Occipital lobe (tissue), 2 donors: ENCODE measurements around the gene TMEM232. TPM values are rescaled to one million over a fixed set of nuclear protein-coding genes. Genes with fewer than 3 reads are reported as not detected.
"Not testable (repeated sequence)": the region's sequence is repeated elsewhere in the genome, so short reads cannot be mapped to it uniquely, and the experiment has no call there.

ENCODE experiments used
- DNase-seq: peaks from one replicate; lab custom pipeline; 2025; lab: John Stamatoyannopoulos, UW
- total RNA-seq: library from RNA; depleted of rRNA; stranded (reverse); fragments of >200 nt; gene quantifications from one replicate; pipeline ENCODE4 v1.2.3, GENCODE V29; 2014

The TMEM232 gene
- 19.3 TPM for total RNA-seq

DNA sequence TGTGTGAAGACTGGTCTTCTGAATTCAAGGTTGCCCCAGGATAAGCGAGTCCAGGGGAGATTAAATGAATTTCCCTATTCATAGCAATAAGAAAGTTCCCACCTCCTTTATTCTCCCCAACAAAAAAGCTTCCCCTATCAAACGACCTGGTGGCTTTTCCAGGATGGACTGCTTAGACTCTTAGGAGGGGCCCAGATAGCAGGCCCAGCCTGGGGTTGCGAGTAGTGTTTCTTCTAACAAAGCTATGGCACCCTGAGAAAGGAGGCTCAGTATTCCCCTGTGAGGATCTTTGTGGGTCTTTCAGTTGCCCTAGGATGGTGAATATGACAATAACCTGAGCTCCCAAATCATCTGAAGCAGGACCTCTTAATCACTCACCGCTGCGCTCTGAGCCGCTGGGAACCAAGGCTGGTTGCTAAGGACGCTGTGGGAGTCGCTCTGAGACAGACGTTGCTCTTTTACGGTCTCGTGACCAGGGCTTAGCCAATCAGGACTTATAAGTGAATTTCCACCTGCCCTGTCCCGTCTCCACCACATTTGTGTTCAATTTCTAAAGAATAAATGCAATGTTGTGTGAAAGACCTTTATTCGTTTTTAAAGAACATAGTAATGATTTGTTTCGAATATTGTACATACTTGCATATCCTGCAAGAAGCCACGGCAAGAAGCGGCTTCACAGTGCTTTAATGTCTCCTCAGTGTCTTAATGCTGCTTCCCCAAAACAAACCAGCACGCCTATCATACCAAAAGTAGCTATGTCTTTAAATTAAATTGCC is at the start of gene TMEM232:
TSS of gene TMEM232 (minus strand) at position 423 of the 776 bp plus-strand sequence. CDS start 59,319 bp downstream, outside the sequence.
- DNase-seq: peak; percentile 44

DNA sequence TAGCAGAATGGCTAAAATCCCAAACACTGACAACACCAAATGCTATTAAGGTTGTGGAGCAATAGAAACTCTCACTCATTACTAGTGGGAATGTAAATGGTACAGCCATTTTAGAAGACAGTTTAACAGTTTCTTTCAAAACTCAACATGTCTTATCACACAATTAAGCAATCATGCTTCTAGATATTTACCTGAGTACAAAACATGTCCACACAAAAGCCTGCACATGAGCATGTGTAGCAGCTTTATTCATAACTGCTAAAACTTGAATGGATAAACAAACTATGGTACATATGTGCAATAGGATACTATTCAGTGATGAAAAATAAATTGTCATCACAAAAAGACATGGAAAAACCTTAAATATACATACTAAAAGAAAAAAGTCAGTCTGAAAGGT is 43.8 kb upstream of the TMEM232 start:
- no peak for DNase-seq

DNA sequence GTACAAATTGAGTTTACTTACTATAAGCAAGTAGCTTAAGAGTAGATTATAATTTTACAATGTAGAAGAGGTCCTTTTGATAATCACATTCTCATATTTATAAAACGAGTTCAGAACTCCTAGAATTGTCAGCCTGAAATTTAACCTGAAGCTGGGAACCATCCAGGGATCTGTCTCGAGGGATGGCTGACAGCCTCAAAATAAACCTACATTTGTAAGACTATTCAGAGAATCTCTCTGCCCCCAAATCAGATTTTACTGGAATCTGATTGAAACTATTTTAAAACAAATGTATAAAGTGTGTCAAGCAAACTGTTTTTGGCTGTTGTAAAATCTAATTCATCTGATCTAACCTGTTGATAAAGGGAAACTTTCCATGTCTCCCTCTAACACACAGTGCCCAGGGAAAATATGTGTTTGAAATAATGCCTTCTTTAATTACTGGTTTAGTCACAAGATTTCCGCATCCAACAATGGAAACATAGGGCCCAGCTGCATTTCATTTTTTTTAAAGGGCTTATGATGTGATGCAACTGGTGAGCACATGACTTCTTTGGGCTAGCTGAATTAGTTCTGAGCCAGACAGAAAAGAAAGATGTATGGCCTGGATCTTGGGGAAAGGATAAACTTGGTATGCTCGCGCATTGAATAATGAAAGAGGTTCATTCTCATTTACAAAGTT is 42.7 kb upstream of the TMEM232 start:
- no peak for DNase-seq

DNA sequence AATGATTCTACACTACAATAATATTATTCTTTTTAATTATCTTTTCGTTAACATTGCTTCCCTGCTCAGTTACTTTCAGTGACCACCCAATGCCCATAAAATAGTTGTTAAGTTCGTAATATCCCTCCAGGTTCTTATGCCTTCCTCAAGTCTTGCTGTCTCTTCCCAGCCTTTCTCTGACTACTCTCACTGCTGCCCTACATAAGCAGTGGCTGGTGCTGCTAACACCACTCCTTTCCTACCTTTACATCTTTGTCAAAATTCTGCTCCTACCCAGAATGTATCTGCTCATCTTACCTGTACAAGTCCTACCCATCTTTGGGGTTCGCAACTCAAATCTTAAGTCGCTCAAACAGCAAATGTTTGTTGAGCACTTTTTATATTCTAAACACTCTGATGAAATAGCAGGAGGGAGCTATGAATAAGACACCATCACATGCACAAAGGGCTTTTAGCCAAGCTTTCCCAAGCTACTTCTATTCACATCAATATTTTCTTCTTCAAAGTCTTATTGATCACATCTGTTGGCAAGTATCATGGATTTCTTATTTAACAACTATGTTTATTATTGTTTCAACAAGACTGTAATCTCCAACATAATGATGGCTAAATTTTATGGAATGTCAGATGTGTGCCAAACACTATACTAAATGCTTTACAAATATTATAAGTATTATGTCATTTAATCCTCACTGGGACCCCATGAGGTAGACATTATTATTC is 41.8 kb upstream of the TMEM232 start:
- DNase-seq: no peak

DNA sequence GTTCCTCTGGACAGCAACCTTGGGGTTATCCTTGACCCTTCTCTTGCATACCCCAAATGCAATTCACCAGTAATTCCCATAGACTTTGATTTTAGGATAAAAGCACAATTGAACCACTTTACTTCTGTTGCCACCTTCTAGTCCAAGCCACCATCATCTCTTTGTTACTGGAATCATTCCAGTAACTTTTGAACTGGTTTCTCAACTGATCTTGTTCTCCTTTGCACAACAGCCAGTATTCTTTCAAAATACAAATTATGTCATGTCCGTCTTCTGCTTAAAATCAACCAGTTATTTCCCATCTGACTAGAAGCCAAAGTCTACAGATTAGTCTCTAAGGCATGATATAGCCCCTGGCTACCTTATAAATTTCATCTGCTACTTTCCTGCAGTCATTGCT is 33.7 kb upstream of the TMEM232 start:
- DNase-seq: no peak

DNA sequence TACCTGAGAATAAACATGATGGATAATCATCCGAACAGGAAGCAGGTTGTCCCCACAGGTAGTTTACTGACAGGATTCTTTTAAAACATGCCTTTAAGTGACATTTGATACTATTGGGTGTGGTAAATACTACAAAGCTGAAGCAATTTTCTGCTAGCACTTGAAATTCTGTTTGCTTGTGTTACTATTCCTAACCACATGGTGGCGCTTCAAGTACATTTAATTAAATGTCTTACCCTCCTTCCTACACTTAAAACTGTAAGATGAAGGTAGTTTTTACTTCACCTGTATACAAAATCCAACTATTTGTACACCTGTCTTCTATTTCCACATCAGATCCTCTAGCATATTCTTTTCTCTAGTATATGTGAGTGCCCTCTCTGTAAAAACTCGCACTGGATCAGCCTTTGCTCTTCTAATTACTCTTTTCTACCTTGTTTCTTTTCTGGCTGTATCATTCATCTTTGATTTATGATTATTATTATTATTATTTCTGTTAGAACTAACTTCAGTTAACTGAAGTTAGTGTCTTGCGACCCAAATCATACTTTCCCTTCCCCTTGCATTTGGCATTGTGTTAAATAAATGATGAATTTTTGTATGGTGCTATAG is 30.8 kb upstream of the TMEM232 start:
- no peak for DNase-seq

DNA sequence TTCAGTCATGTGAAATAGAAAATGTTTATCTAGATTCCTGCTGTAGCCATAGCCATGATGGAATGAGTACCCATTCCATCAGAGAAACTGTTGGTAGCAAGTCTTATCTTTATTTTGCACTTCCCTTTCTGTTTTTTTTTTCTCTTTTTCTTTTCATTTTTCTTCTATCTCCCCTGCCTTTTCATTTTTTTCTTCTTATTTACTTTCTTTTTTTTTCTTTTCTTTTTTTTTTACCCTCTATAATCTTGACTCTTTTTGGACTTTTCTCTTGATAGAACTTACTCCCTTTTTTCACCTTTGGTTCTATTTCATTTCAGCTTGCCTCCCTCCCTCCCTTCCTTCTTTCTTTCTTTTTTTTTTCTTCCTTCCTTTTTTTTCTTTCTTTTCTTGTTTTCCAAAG is 27.7 kb upstream of the TMEM232 start:
- DNase-seq: no peak

DNA sequence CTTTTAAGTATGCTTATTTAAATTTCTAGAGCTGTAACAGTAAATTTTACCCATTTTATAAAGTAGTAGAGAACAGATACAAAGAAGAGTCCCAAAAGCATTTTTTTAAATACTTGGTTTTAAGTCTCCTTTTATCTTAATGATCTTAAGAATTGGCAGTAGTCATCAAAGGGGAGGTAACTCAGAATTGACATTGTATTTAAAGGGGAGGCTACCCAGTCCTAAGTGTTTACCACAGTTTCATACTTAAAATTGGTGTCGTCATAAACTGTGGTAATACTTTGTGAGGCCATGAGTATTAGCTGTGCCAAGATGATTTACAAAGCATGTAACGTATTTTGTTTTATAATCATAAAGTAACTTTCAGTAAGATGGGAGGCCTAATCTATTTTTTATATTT is 27.1 kb upstream of the TMEM232 start:
- DNase-seq: no peak

DNA sequence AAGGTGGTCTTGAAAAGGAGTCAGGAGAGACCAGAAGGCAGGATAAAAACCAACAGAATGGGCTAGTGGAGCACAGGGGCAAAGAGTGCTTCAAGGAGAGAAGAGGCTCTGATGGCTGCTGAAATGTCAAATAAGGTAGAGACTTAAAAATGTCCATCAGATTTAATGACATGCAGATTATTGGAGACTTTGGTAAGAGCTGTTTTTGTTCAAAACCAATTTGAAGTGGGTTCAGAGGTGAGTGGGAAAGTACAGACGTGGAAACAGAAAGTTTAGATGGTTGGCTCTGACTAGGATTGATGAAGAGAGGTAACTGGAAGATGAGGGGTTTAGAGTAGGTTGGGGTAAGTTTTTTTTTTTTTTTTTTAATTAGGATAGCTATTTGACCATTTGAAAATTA is 26.5 kb upstream of the TMEM232 start:
- DNase-seq: no peak

DNA sequence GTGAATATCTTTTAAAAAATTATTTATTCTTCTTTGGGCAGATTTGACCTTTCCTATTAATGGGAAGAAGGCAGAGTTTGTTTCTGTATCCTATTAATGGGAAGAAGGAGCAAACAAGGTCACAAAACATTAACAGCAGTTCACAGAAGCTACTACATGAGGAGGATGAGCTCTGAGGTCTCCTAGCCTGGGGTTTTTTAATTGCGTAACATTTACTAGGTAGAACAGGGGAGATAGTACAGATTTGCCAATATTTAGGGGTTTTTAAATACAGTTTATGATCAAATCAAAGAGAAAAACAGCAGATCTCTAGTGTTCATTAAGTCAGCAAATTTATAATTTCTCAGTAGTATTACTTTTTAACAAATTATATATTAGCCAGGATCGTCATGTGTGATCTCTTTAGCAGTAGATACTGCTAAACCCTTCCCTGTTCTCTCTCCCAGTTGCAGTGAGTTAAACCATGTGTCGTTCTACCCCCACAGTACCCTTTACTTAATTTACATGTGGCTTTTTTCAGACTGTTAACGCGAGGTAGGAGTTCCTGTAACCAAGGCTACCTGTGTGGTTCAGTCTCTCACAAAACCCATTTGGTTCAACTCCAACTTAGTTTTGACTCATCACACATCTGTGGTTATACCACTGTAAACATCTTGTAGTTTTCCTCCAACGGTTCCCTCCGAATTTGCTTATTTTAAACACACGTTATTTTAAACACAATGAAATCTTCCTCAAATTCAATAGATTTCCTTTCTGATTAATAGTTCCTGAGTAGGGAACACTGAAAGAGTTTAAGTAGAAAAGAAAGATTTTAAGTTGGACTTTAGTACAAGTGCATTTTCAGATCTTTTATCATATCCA is 25.7 kb upstream of the TMEM232 start:
- no peak for DNase-seq

DNA sequence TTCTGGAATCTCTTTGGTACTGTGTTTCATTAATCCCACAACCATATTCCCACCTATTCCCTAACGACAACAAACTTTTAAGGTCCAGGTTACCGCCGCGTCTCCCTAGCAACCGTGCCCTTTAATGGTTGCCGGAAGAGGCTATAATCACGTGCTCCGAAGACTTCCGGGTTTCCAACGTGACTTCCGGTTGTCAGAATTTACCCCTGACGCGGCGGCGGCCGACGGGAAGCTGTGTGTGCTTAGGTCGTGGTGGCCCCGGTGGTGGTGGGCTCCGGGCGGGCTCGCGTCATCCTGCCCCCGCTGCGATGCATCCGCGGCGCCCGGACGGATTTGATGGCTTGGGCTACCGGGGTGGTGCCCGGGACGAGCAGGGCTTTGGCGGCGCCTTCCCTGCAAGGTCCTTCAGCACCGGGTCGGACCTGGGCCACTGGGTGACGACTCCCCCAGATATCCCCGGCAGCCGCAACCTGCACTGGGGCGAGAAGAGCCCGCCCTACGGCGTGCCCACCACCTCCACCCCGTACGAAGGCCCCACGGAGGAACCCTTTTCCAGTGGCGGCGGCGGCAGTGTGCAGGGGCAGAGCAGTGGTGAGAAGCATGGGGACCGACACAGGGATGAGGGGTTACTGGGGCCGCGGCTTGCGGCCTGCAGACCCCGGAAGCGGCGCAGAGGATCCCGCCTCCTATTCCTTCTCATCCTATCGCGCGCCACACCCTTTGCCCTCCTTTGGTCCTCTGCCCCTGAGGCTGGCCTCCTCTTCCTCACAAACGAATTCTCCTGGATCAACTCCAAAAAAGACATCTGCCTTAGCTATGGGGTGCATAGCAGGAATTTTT is 12.6 kb upstream of the TMEM232 start, which contains the start of gene SLC25A46:
TSS of gene SLC25A46 (plus strand) at position 196 of the 840 bp plus-strand sequence. CDS start at position 309, 113 bp downstream.
- DNase-seq: peak; percentile 74

DNA sequence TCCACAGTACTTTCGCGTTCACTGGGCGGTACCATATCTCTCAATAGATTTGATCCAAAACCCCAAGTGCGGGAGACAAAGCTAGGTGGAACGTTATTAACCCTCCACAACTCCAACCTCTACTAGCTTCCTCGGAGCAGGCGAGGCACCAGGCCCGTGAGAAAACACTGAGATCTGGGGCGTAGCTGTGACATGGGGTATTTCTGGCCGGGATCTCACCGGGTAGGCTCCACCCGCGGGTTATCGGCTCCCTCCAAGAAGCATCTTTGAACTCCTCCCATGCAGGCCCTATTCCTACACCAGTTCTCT is 12.0 kb upstream of the TMEM232 start:
- no peak for DNase-seq

DNA sequence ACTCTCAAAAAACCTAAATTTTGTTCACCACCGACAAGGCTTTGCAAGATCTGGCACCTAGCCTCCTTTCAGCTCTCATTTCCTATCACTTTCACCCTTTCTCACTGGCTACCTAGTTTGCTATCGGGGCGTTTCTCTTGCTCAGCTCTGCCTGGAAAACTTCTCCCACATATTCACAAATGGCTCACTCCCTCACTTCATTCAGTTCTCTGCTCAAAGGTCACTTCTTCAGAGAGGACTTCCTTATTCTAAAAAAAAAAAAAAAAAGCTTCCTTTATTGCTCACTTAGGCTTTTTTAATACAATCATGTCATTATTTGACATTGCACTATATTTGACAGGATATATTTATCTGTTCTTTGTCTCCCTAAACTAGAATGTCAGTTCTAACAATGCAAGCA is 10.3 kb upstream of the TMEM232 start:
- no peak for DNase-seq

DNA sequence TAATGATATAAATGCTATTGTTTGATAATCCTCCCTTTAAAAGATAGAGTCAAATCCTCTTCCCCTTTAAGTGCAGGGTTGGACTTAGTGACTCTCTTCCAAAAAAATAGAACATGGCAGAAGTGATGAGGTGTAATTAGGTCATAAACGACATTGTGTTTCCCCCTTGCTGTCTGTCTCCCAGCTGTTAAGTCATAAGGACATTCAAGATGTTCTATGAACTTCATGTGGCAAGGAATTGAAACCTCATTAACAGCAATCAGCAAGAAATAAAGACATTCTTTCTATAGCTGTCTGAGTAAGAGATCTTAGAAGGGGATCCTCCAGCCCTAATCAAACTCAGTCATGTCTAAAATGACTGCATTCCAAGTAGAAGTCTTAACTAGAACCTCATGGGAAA is 9.1 kb upstream of the TMEM232 start:
- DNase-seq: no peak

DNA sequence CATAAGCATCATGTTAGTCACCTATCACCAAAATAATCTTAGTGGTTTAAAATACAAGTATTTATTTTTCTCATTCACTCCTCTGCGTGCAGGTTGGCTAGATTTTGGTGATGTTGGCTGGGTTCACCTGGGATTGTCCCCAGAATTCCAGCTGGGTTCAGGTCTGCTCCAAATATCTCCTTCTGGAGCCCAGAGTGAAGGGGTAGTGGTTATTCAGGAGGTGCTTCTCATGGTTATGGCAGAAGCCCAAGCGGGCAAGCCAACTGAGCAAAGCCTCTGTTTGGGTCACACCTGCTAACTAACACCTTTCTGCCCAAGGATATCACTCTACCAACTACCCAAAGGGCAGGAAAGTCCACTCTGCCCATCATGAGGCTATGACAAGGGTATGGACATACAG is 7.6 kb upstream of the TMEM232 start:
- DNase-seq: no peak

DNA sequence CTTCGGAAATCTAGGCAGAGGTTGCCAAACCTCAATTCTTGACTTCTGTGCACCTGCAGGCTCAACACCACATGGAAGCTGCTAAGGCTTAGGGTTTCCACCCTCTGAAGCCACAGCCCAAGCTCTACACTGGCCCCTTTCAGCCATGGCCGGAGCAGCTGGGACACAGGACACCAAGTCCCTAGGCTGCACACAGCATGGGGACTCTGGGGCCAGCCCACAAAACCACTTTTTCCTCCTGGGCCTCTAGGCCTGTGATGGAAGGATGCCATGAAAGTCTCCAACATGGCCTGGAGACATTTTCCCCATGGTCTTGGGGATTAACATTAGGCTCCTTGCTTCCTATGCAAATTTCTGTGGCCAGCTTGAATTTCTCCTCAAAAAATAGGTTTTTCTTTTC is 5.0 kb upstream of the TMEM232 start:
- DNase-seq: not testable (repeated sequence)

DNA sequence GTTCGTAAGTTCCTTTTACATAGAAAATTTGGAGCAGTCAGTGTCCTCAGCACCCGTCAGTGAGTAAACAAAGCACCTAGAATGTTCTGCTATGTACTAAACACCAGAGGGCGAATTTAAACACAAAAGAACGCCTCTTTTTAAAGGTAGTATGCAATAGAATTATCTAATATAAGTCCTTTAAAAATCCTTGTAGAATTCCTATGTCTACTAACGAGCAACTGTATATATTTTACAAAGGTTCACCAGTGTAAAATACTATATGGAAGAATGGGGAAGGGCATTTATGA is 499 bp upstream of the TMEM232 start:
- DNase-seq: no peak

DNA sequence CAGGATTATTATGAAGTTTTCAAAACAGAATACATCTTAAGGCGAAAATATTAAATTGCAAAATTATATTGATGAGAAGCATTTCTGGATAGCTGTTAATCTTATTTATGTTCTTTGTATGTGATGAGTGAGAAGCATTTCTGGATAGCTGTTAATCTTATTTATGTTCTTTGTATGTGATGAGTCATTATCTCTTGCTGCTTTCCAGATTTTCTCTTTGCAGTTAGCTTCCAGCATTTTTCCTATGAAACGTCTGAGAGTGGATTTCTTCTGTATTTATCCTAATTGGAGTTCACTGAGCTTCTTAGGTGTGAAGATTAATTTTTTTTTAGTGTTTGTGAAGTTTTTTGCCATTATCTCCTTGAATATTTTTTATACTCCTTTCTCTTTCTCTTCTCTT is 8.2 kb downstream of the TMEM232 start:
- no peak for DNase-seq

DNA sequence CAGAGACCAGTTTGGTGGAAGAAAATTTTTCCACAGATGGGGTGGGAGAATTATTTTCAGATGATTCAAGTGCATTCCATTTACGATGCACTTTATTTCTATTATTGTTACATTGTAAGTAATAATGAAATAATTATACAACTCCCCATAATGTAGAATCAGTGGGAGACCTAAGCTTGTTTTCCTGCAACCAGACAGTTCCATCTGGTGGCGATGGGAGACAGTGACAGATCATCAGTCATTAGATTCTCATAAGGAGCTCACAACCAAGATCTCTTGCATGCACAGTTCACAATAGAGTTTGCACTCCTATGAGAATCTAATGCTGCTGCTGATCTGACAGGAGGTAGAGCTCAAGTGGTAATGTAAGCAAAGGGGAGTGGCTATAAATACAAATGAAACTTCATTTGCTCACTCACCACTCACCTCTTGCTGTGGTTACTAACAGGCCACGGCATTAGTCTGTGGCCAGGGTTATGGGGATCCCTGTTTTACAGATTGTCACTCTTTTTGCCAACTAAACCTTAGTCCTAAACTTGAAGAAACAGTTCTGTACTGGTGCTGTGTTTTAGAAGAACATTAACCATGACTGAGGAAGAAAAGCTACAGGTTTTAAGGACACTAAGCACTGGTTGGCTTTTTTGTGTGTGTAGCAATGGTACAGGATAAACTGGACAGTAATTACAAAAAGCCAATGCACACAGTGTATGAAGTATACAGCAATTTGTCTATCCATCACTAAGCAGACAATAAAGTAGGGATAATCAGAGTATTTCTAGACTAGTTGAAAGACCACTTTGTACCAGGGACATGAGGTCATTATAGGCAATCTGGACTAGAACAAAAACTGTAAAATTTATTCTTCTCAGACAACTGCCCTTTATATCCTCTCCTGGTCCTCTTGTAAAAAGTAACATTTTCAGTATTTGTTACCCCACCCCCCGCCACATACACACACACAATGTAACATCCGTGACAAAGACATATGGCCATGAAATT is 9.9 kb downstream of the TMEM232 start:
- DNase-seq: no peak
